ENCODE results near the gene TRIM13. TPM values are rescaled to one million over a fixed set of nuclear protein-coding genes. Genes with fewer than 3 reads are reported as not detected.

Gene TRIM13
- total RNA-seq, 1 experiment from 2014 or later, result 13.4 TPM

- CTCF ChIA-PET, result interaction anchor here (0.7 kb wide), 1 partner anchor 311 kb away, joined by 4 read pairs; no protein-coding TSS in a partner anchor
- POLR2A ChIA-PET (ENCODE audit: unreplicated experiment), result no interaction called here
- H3K27me3 ChIP-seq (ENCODE audit: insufficient read depth, low read depth), result no peaks in the 10 kb centered on the region
- H3K4me3 ChIP-seq, result no peak overlapping the region
- no peaks in the 10 kb centered on the region for H3K36me3 ChIP-seq (ENCODE audit: low read depth)
- H3K9me3 ChIP-seq (ENCODE audit: insufficient read depth, low read depth), result no peaks in the 10 kb centered on the region
- peak; percentile 2 to 70 for DNase-seq
- TF ChIP-seq EZH2 (IDR thresholded peaks at IDR 0.05; ENCODE audit: low read depth) (no peak), CTCF (conservative IDR thresholded peaks at IDR 0.05) (no peak)
- H3F3A ChIP-seq (ENCODE audit: insufficient read depth, low read depth), result 0 out of 2 replicates have a peak, but pooled peaks cover 9% of the 10 kb centered on the region
- intact Hi-C loops (cut with micrococcal nuclease; ENCODE audit: unreplicated experiment), result no loop called here
- H4K20me1 ChIP-seq (ENCODE audit: insufficient read depth), result no peaks in the 10 kb centered on the region
- H3K9me2 ChIP-seq (ENCODE audit: insufficient read depth), result no peaks in the 10 kb centered on the region
- no peaks in the 10 kb centered on the region for H3K79me2 ChIP-seq (ENCODE audit: low read depth)
- no peak overlapping the region for H2AFZ ChIP-seq
- H3K4me2 ChIP-seq, result 0 out of 2 replicates have a peak overlapping the region, but pooled peaks have one; percentile 2
- H3K27ac ChIP-seq, result no peak overlapping the region
- H3K4me1 ChIP-seq (replicated peaks; ENCODE audit: insufficient read depth), result 0 out of 2 replicates have a peak, but pooled peaks cover 8% of the 10 kb centered on the region
- no TSS peak for BruUV-seq (replicated peaks)
These were observed 43.3 kb upstream of the TRIM13 start for GRCh38 chr13:49953560-49953959.

- Histone ChIP-seq H2AFZ (no peak overlapping the region), H3K9me3 (ENCODE audit: insufficient read depth, low read depth) (no peaks in the 10 kb centered on the region), H3K79me2 (ENCODE audit: low read depth) (no peaks in the 10 kb centered on the region), H3K4me2 (no peak overlapping the region), H3F3A (ENCODE audit: insufficient read depth, low read depth) (0 out of 2 replicates have a peak, but pooled peaks cover 9% of the 10 kb centered on the region), H3K9me2 (ENCODE audit: insufficient read depth) (no peaks in the 10 kb centered on the region), H3K27ac (no peak overlapping the region), H3K4me1 (replicated peaks; ENCODE audit: insufficient read depth) (0 out of 2 replicates have a peak, but pooled peaks cover 8% of the 10 kb centered on the region), H3K27me3 (ENCODE audit: insufficient read depth, low read depth) (no peaks in the 10 kb centered on the region), H3K4me3 (no peak overlapping the region), H4K20me1 (ENCODE audit: insufficient read depth) (no peaks in the 10 kb centered on the region), H3K36me3 (ENCODE audit: low read depth) (no peaks in the 10 kb centered on the region)
- ChIA-PET POLR2A (ENCODE audit: unreplicated experiment) (no interaction called here), CTCF (no interaction called here)
- TF ChIP-seq CTCF (conservative IDR thresholded peaks at IDR 0.05) (no peak), EZH2 (IDR thresholded peaks at IDR 0.05; ENCODE audit: low read depth) (no peak)
- intact Hi-C loops (cut with micrococcal nuclease; ENCODE audit: unreplicated experiment), result no loop called here
- DNase-seq, result no peak
- BruUV-seq (replicated peaks), result no TSS peak
These were observed 42.0 kb upstream of the TRIM13 start for GRCh38 chr13:49954674-49955455.

- H3K4me2 ChIP-seq, result no peak overlapping the region
- no peaks in the 10 kb centered on the region for H3K79me2 ChIP-seq (ENCODE audit: low read depth)
- no peak for DNase-seq
- H3K36me3 ChIP-seq (ENCODE audit: low read depth), result no peaks in the 10 kb centered on the region
- 0 out of 2 replicates have a peak, but pooled peaks cover 8% of the 10 kb centered on the region for H3K4me1 ChIP-seq (replicated peaks; ENCODE audit: insufficient read depth)
- TF ChIP-seq CTCF (conservative IDR thresholded peaks at IDR 0.05) (no peak), EZH2 (IDR thresholded peaks at IDR 0.05; ENCODE audit: low read depth) (no peak)
- H3F3A ChIP-seq (ENCODE audit: insufficient read depth, low read depth), result 0 out of 2 replicates have a peak, but pooled peaks cover 9% of the 10 kb centered on the region
- no peaks in the 10 kb centered on the region for H4K20me1 ChIP-seq (ENCODE audit: insufficient read depth)
- no peak overlapping the region for H3K27ac ChIP-seq
- no TSS peak for BruUV-seq (replicated peaks)
- H3K9me3 ChIP-seq (ENCODE audit: insufficient read depth, low read depth), result no peaks in the 10 kb centered on the region
- no peaks in the 10 kb centered on the region for H3K27me3 ChIP-seq (ENCODE audit: insufficient read depth, low read depth)
- intact Hi-C loops (cut with micrococcal nuclease; ENCODE audit: unreplicated experiment), result no loop called here
- no peak overlapping the region for H3K4me3 ChIP-seq
- no peak overlapping the region for H2AFZ ChIP-seq
- H3K9me2 ChIP-seq (ENCODE audit: insufficient read depth), result no peaks in the 10 kb centered on the region
- POLR2A ChIA-PET (ENCODE audit: unreplicated experiment), result no interaction called here
- CTCF ChIA-PET, result no interaction called here
These were observed 40.7 kb upstream of the TRIM13 start for GRCh38 chr13:49956131-49956530.

Measured in PC-9 (cell line).